ENCODE data around the gene POLR2F.
"Not testable (repeated sequence)": the region's sequence is repeated elsewhere in the genome, so short reads cannot be mapped to it uniquely, and the experiment has no call there.

Gene POLR2F

GRCh38 chr22:37953062-37953436 is 450 bp upstream of the POLR2F start:
- no peak for DNase-seq (ENCODE audit: low read depth, low spot score)

GRCh38 chr22:37954686-37955085 is 1.2 kb downstream of the POLR2F start:
- no peak for DNase-seq (ENCODE audit: low read depth, low spot score)

GRCh38 chr22:37955825-37956397 is 2.4 kb downstream of the POLR2F start:
- DNase-seq (ENCODE audit: low read depth, low spot score): not testable (repeated sequence)

- DNase-seq (ENCODE audit: low read depth, low spot score): no peak
Measured at GRCh38 chr22:37957232-37957631, 3.7 kb downstream of the POLR2F start.

DNA sequence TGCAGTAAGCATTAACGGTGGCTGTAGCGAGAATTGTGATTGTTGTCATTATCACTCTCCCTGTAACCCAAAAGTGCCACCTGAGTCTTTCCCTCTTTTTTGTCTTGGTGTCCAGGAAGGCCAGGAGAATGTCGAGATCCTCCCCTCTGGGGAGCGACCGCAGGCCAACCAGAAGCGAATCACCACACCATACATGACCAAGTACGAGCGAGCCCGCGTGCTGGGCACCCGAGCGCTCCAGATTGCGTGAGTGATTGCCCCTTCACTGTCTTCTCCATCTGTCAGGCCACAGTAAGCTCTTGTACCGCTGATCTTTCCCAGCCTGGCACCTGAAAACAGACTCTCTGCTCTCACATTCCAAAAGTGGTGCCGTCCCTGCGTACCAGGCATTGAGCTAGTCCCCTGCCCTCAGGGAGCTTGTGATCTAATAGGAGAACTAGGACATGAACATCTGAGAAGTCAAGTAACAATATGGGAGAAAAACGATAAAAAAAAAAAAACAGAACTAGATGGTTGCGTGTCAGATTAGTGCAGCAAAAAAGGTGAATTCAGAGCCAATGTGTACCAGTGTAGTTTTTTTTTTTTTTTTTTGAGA is 5.8 kb downstream of the POLR2F start:
- no peak for DNase-seq (ENCODE audit: low read depth, low spot score)

GRCh38 chr22:37961062-37961461 is 7.6 kb downstream of the POLR2F start:
- DNase-seq (ENCODE audit: low read depth, low spot score): no peak

DNA sequence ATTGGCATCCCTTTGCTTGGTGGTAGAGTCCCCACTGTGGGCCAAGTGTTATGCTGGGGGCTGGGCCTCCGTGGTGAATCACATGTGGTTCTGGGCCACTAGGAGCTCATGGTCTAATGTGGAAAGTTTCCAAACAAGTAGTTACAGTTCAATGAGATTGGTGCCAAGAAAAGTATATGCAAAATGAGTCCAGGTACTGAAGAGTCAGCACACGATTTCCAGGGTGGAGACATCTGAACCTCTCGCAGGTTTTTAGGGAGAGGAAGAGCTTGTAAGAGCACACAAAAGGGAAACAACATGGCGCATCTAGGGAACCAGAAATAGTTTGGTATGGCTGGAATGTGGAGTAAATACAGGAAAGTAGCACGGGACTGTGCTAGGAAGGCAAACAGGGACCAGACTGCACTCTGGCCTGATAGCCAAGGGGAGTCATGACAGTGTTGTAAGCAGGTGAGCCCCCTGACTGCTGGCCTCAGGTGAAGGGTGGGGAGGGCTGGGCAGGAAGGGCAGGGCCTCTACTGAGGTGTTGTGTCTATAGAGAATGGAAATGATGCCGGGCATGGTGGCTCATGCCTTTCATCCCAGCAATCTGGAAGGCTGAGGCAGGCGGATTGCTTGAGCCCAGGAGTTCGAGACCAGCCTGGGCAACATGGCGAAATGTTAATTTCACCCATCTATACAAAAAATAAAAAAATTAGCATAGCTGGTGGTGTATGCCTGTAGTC is 12.6 kb downstream of the POLR2F start:
- no peak for DNase-seq (ENCODE audit: low read depth, low spot score)

- DNase-seq (ENCODE audit: low read depth, low spot score): no peak
Measured at GRCh38 chr22:37967147-37967546, 13.6 kb downstream of the POLR2F start.

- DNase-seq (ENCODE audit: low read depth, low spot score): no peak
Measured at GRCh38 chr22:37967637-37968451, 14.3 kb downstream of the POLR2F start.

- DNase-seq (ENCODE audit: low read depth, low spot score): no peak
Measured at GRCh38 chr22:37968452-37969251, 15.2 kb downstream of the POLR2F start.

DNA sequence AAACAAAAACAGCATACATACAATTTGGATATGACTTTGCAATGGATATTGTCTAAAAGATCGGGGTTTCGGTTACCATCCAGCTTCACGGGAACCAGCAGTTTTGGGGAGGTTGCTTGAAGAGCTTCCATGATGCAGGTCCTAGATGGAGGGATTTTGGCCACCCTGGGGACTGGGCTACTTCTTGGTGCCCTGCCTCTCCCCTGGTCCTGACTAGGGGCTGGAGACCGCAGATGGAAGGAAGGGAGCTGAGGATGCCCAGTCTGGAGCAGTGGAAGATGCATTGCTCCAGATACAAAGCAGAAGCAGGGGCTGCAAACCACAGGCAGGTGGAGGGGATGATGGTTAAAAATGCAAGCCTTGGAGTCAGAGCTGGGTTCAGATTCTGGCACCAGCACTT is 17.4 kb downstream of the POLR2F start:
- DNase-seq (ENCODE audit: low read depth, low spot score): no peak

GRCh38 chr22:37971475-37972434 is 18.3 kb downstream of the POLR2F start:
- DNase-seq (ENCODE audit: low read depth, low spot score): no peak

DNA sequence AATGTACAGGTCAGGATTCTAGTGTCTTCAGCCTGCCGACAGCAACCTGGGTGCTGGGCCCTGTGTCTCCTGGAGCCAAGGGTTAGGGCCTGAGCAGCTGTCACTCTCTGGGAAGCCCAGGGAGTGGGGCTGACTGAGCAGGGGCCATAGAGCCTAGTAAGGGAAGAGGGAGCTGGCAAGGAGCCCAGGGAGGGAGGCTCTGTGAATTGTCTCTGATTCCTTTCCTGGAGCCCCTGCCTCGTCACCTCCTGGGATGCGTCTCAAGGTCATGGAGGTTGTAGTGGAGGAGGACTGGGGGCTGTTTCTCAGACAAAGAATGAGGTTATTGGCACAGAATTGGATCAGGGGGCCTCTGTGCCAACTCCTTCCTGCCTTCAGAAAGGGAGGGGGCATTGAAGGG is 19.0 kb downstream of the POLR2F start:
- DNase-seq (ENCODE audit: low read depth, low spot score): no peak

DNA sequence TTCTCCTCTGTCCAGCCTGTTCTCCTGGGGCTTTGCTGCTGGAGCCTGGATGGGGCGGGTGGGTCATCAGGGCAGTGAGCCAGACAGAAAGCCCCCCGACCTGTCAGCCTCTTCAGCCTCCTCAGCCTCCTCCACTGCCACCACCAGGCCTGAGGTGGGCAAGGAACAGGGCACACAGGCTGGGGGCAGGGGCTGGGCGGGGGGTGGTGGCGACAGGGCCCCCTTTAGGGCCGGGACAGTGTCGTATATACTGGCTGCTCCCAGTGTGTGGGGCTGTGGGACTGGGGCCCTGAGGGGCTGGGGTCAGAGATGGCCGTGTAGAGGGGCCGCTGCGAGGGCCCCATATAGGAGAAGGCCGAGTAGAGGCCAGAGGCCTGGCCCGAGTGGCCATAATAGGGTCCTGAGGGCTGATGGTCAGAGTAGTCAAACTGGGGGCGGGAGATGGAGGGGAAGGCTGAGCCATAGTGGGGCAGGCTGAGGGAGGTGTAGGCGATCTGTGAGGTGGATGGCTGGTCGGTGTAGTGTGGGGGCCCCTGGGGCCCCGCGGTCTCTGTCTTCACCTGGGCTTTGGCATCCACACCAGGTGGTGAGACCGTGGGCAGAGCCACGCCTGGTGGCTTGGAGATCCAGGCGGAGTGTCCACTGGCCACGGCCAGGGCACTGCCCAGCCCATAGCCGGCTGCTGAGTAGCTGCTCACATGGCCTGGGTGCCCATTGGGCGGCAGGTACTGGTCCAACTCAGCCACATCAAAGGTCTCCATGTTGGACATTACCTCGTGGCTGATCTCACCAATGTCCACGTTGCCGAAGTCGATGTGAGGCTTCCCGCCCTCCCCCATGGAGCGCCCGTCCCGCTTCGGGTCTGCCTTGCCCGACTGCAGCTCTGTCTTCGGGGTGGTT is 20.0 kb downstream of the POLR2F start:
- DNase-seq (ENCODE audit: low read depth, low spot score): no peak

- no peak for DNase-seq (ENCODE audit: low read depth, low spot score)
Measured at GRCh38 chr22:37975153-37975552, 21.7 kb downstream of the POLR2F start.

GRCh38 chr22:37976022-37976421 is 22.5 kb downstream of the POLR2F start:
- not testable (repeated sequence) for DNase-seq (ENCODE audit: low read depth, low spot score)

GRCh38 chr22:37976547-37976946 is 23.0 kb downstream of the POLR2F start:
- DNase-seq (ENCODE audit: low read depth, low spot score): no peak

DNA sequence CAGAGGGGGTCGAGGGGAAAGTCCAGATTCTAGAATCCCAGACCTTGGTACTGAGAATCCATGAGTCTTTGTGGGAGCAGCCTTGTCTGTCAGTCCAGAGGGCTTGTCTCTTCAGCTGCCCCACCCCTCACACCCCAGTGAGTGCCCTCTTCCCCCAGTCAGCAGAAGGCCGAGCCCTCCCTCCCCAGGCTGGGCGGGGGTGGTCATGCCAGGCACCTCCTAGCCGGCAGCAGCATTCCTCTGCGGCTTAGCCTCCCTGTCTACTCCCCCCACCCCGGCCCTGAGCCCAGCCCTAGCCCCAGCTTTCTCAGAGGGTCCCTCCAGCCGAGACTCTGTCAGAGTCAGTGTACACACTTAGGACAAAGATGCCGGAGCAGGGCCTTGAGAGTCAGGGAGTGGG is 26.3 kb downstream of the POLR2F start:
- no peak for DNase-seq (ENCODE audit: low read depth, low spot score)

DNA sequence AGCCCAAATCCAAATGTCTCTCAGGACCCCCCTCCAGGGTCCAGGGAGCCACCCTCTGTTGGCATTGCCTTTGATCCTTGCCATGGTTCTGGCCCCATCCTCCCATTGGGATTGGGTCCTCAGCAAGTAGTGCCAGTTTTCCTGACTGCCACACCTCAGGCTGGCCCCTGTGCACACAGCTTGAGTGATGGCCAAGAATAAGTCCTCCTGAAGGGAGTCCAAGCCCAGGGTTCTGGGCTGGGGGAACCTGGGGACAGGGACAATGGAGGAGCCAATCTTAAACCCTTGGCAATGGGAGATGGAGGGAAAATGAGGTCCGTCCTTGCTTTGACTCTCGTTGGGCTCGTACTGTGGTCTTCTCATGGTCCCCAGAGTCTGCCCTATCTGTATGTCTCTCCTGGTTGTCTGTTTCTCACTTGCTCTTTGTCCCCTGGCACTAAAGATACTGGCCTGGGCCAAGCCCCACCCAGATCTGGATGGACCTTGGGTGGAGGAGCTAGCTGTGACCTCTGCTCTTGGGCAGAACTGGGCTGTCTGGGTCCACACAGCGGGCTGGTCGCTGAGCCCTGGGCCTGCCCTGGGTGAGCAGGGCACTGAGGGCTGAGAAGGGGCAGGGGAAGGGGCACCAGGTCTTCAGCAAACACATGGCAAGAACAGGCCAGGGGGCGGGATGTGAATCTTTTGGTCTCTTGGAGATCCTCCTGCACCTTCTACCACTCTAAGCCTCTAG is 27.9 kb downstream of the POLR2F start:
- DNase-seq (ENCODE audit: low read depth, low spot score): no peak

Measured in iPS DF 19.7 (cell line).